Endodermal cell (in vitro differentiated cells): Measurements from ENCODE around the gene PRPF19. TPM values are rescaled to one million over a fixed set of nuclear protein-coding genes. Genes with fewer than 3 reads are reported as not detected.

Source experiments
- DNase-seq: peaks from one replicate; pipeline ENCODE4 v3.0.0-alpha.2; 2017
- H3K27ac ChIP-seq: 2 replicates; pipeline ENCODE4 v1.5.1; 2013; ENCODE audit warnings: mild to moderate bottlenecking, low read depth, low read length, moderate library complexity
- H3K27me3 ChIP-seq: 2 replicates; pipeline ENCODE4 v1.6.1; 2013; ENCODE audit warnings: mild to moderate bottlenecking, low read length, moderate library complexity; ENCODE audit not compliant: insufficient read depth, control insufficient read depth, poor library complexity, severe bottlenecking
- H3K36me3 ChIP-seq: 2 replicates; pipeline ENCODE4 v1.7.0; 2013; ENCODE audit warnings: mild to moderate bottlenecking, low read length, moderate library complexity; ENCODE audit not compliant: control insufficient read depth, insufficient read depth
- H3K4me1 ChIP-seq: one replicate; pipeline ENCODE4 v1.7.0; 2013; ENCODE audit warnings: low read length; ENCODE audit not compliant: control insufficient read depth, insufficient read depth
- H3K4me3 ChIP-seq: 2 replicates; pipeline ENCODE4 v1.5.1; 2013; ENCODE audit warnings: mild to moderate bottlenecking, low read length, moderate library complexity
- H3K9ac ChIP-seq: 2 replicates; pipeline ENCODE4 v1.6.1; 2013; ENCODE audit warnings: mild to moderate bottlenecking, low read length, moderate library complexity; ENCODE audit not compliant: poor library complexity, severe bottlenecking; ENCODE audit errors: extremely low read depth
- H3K9me3 ChIP-seq: 2 replicates; pipeline ENCODE4 v1.6.1; 2013; ENCODE audit warnings: mild to moderate bottlenecking, low read length, moderate library complexity; ENCODE audit not compliant: control insufficient read depth
- H3K27ac Mint-ChIP-seq: 2 replicates; pipeline ENCODE4 v1.8.0; 2020; ENCODE audit warnings: mixed read lengths
- H3K27me3 Mint-ChIP-seq: 2 replicates; pipeline ENCODE4 v1.8.0; 2021; ENCODE audit warnings: mild to moderate bottlenecking, mixed read lengths; ENCODE audit not compliant: insufficient read depth
- H3K36me3 Mint-ChIP-seq: 2 replicates; pipeline ENCODE4 v1.8.0; 2020; ENCODE audit warnings: low read depth, mixed read lengths
- H3K4me1 Mint-ChIP-seq: 2 replicates; pipeline ENCODE4 v1.8.0; 2020; ENCODE audit warnings: mixed read lengths
- H3K4me3 Mint-ChIP-seq: 2 replicates; pipeline ENCODE4 v1.8.0; 2020; ENCODE audit warnings: mild to moderate bottlenecking, moderate library complexity, mixed read lengths
- H3K9me3 Mint-ChIP-seq: 2 replicates; pipeline ENCODE4 v1.8.0; 2020; ENCODE audit warnings: mild to moderate bottlenecking, mixed read lengths
- WGBS, 2 experiments: methylation state at CpG; one replicate each; pipeline versions ENCODE4 v1.1.5 to v1.1.7; 2013; ENCODE audit warnings: missing lambda C conversion rate in 2 of 2, mixed read lengths in 1 of 2; ENCODE audit not compliant: insufficient coverage in 1 of 2, insufficient read length in 1 of 2; 5-methylcytosine and 5-hydroxymethylcytosine counted together
- total RNA-seq, 2 donors: library from RNA; stranded (reverse); fragmentation: NEBNext Ultra II Directional in 1 of 2; extraction: Animal tissue kit (Norgen Biotek cat#: 25700) in 1 of 2; gene quantifications; 2 replicates in 1 of 2; 3 replicates in 1 of 2; pipeline ENCODE4 v1.2.1, GENCODE V29; 2021
- TF ChIP-seq, protein P1 (sequence below): fragments of 200-600 bp; sonication (generic); conservative IDR thresholded peaks from 2 replicates; pipeline ENCODE4 v1.5.0; 2021; ENCODE audit warnings: antibody characterized with exemption, mild to moderate bottlenecking

PRPF19 gene
- total RNA-seq, 2 donors from 2014 or later: 106 to 109 TPM

DNA sequence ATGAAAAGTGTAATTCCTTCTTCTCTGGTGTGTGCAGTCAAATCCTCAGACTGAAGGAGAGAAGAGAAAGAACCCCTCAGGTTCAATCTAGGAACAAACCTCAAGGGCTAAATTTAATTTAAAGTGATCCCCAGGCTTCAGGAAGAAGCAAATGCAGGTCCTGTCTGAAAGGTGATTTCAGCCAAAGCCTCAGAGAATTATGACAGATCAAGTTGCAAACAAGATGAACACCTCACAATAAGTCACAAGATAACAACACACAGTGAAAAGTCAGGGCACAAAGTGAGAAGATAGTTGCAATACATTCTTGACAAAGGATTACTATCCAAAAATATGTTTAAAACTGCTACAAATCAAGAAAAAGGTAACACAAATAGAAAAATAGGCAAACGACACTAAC lies 27.3 kb downstream of the PRPF19 start:
- no peak overlapping the region for H3K27ac Mint-ChIP-seq
- no peak overlapping the region for H3K27ac ChIP-seq
- no peaks in the 10 kb centered on the region for H3K9me3 Mint-ChIP-seq
- H3K4me1 ChIP-seq: no peaks in the 10 kb centered on the region
- no peaks in the 10 kb centered on the region for H3K27me3 ChIP-seq
- no peak overlapping the region for H3K4me3 Mint-ChIP-seq
- H3K36me3 Mint-ChIP-seq: no peaks in the 10 kb centered on the region
- H3K4me1 Mint-ChIP-seq: no peaks in the 10 kb centered on the region
- H3K27me3 Mint-ChIP-seq: no peaks in the 10 kb centered on the region
- TF ChIP-seq, protein P1, sequence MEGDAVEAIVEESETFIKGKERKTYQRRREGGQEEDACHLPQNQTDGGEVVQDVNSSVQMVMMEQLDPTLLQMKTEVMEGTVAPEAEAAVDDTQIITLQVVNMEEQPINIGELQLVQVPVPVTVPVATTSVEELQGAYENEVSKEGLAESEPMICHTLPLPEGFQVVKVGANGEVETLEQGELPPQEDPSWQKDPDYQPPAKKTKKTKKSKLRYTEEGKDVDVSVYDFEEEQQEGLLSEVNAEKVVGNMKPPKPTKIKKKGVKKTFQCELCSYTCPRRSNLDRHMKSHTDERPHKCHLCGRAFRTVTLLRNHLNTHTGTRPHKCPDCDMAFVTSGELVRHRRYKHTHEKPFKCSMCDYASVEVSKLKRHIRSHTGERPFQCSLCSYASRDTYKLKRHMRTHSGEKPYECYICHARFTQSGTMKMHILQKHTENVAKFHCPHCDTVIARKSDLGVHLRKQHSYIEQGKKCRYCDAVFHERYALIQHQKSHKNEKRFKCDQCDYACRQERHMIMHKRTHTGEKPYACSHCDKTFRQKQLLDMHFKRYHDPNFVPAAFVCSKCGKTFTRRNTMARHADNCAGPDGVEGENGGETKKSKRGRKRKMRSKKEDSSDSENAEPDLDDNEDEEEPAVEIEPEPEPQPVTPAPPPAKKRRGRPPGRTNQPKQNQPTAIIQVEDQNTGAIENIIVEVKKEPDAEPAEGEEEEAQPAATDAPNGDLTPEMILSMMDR: no peak
- H3K4me3 ChIP-seq: no peak overlapping the region
- no peak for DNase-seq
- no peak overlapping the region for H3K9ac ChIP-seq
- H3K36me3 ChIP-seq: peaks cover 18% of the 10 kb centered on the region
- H3K9me3 ChIP-seq: no peaks in the 10 kb centered on the region
- WGBS, 2 experiments: 100% methylated on average over 1 of the region's 1 CpG; no CpG with 5 or more reads in 1 of the 2 experiments

DNA sequence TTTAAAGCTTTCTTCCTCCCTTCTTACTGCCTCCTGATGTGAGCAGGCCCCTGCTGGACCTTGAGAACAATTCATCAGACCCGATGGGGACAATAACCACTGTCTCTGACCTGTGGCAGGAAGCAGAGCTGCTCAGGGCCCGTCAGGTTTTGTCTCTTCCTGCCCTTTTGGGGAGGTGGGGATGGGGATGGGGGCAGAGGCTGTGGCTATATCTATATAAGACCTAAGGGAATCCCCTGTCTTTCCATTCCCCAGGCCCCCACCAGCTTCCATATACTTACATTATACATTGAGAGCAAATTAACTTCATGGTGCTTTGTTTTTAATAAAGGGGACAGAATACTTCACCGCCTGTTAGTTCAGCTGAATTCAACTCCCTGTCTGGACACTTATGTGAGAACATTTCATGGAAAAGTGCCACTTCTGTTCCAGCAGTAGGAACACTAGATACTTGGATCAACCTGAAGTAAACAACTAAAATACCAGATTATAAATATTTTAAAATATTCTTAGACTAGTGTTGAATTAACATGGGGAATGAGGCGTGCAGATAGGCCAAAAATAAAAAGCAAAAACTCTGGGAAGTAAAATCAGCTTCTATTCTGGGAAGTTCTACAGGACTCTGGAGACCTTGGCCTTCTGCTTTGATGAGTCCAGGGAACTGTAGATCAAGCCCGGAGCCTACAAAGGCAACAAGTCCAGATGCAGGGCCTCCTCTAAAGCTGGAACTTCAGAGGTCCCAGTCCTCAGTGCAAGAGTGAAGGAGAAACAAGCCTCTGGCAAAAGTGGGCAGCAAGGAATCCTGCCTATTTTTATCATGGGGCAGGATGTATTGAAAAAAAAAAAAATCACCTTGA lies 27.9 kb downstream of the PRPF19 start:
- no peaks in the 10 kb centered on the region for H3K9me3 ChIP-seq
- DNase-seq: no peak
- H3K27me3 ChIP-seq: no peaks in the 10 kb centered on the region
- no peaks in the 10 kb centered on the region for H3K36me3 Mint-ChIP-seq
- no peaks in the 10 kb centered on the region for H3K27me3 Mint-ChIP-seq
- peaks cover 18% of the 10 kb centered on the region for H3K36me3 ChIP-seq
- no peak overlapping the region for H3K27ac Mint-ChIP-seq
- H3K4me3 ChIP-seq: no peak overlapping the region
- no peaks in the 10 kb centered on the region for H3K4me1 ChIP-seq
- no peak overlapping the region for H3K27ac ChIP-seq
- H3K9me3 Mint-ChIP-seq: no peaks in the 10 kb centered on the region
- no peaks in the 10 kb centered on the region for H3K4me1 Mint-ChIP-seq
- TF ChIP-seq, protein P1: no peak
- no peak overlapping the region for H3K9ac ChIP-seq
- H3K4me3 Mint-ChIP-seq: no peak overlapping the region
- 87 to 89% methylated on average over 3 to 5 of the region's 5 CpGs for WGBS, 2 experiments

DNA sequence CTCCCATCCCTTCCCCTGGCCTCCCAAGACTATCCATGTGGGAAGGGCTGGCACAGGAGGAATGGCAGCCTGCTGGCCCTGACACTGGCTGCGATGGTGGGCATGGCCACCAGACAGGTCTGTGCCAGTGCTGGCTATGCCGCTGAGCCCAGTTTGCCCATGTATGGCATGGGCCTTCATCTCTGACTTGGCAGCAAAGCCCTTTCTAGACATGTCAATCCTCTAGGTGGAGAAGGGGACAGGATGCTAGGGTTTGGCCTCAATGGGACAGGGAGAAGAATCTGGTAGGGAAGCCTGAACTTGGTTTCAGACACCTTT lies 30.3 kb downstream of the PRPF19 start:
- Histone ChIP-seq H3K9me3 (no peaks in the 10 kb centered on the region), H3K4me3 (no peak overlapping the region), H3K27ac (no peak overlapping the region), H3K27me3 (no peaks in the 10 kb centered on the region), H3K4me1 (no peaks in the 10 kb centered on the region), H3K36me3 (peaks cover 18% of the 10 kb centered on the region), H3K9ac (no peak overlapping the region)
- H3K4me3 Mint-ChIP-seq: no peak overlapping the region
- WGBS, 2 experiments: 90 to 100% methylated on average over 1 to 2 of the region's 2 CpGs
- no peaks in the 10 kb centered on the region for H3K27me3 Mint-ChIP-seq
- TF ChIP-seq, protein P1: no peak
- no peak overlapping the region for H3K27ac Mint-ChIP-seq
- no peaks in the 10 kb centered on the region for H3K36me3 Mint-ChIP-seq
- peaks cover 4% of the 10 kb centered on the region for H3K4me1 Mint-ChIP-seq
- no peak for DNase-seq
- H3K9me3 Mint-ChIP-seq: no peaks in the 10 kb centered on the region
